ENCODE results near the gene FAF1. TPM values are rescaled to one million over a fixed set of nuclear protein-coding genes. Genes with fewer than 3 reads are reported as not detected.

Gene FAF1
- total and polyA plus RNA-seq, 4 donors, result 8.6 to 45.0 (median 18.2) TPM

GRCh38 chr1:50436489-50436888, 523.6 kb downstream of the FAF1 start:
- TF ChIP-seq ATF3 (IDR thresholded peaks at IDR 0.05), result no peak
- no peak for TF ChIP-seq JUND (IDR thresholded peaks at IDR 0.05)
- no peak for TF ChIP-seq MAX (IDR thresholded peaks at IDR 0.05)
- TF ChIP-seq GABPA (IDR thresholded peaks at IDR 0.05 in 1 of 2, conservative IDR thresholded peaks at IDR 0.05 in 1 of 2), result no peak
- TF ChIP-seq FOXA1 (IDR thresholded peaks at IDR 0.05), result no peak
- no peak for TF ChIP-seq ZBTB33 (IDR thresholded peaks at IDR 0.05)
- no peak for TF ChIP-seq REST (IDR thresholded peaks at IDR 0.05)
- no peak for TF ChIP-seq YY1 (IDR thresholded peaks at IDR 0.05)
- no peak for TF ChIP-seq FOXA2 (IDR thresholded peaks at IDR 0.05)
- no peak for TF ChIP-seq SP1 (IDR thresholded peaks at IDR 0.05)
- Histone ChIP-seq H3K27ac (ENCODE audit: low read depth in 1 of 2, low read length in 2 of 2) (no peak overlapping the region), H3K36me3 (ENCODE audit: control insufficient read depth in 4 of 4, insufficient read depth in 3 of 4, low read depth in 1 of 4, low read length in 3 of 4) (peaks cover 2 to 28% (median 15%) of the 10 kb centered on the region in 4 donors), H3K9ac (ENCODE audit: low read depth in 1 of 2, low read length in 2 of 2) (no peak overlapping the region), H3K9me3 (ENCODE audit: control insufficient read depth in 4 of 4, low read length in 3 of 4) (no peaks in the 10 kb centered on the region), H3K4me1 (ENCODE audit: control insufficient read depth in 4 of 4, insufficient read depth in 4 of 4, low read length in 3 of 4) (no peaks in the 10 kb centered on the region), H3K4me3 (ENCODE audit: low read depth in 1 of 3, low read length in 3 of 3) (no peak overlapping the region), H3K27me3 (ENCODE audit: control insufficient read depth in 4 of 4, insufficient read depth in 4 of 4, low read length in 3 of 4) (peaks cover 0 to 11% (median 4%) of the 10 kb centered on the region in 4 donors)
- no peak for DNase-seq (ENCODE audit: low spot score)
- WGBS, result 93% methylated on average over 6 of the region's 6 CpGs

- Histone ChIP-seq H3K4me3 (ENCODE audit: low read depth in 1 of 3, low read length in 3 of 3) (no peak overlapping the region), H3K4me1 (ENCODE audit: control insufficient read depth in 4 of 4, insufficient read depth in 4 of 4, low read length in 3 of 4) (peaks cover 4 to 15% (median 6%) of the 10 kb centered on the region in 4 donors), H3K9me3 (ENCODE audit: control insufficient read depth in 4 of 4, low read length in 3 of 4) (no peaks in the 10 kb centered on the region), H3K27me3 (ENCODE audit: control insufficient read depth in 4 of 4, insufficient read depth in 4 of 4, low read length in 3 of 4) (peaks cover 5 to 37% (median 21%) of the 10 kb centered on the region in 4 donors), H3K9ac (ENCODE audit: low read depth in 1 of 2, low read length in 2 of 2) (no peak overlapping the region), H3K36me3 (ENCODE audit: control insufficient read depth in 4 of 4, insufficient read depth in 3 of 4, low read depth in 1 of 4, low read length in 3 of 4) (no peaks in the 10 kb centered on the region), H3K27ac (ENCODE audit: low read depth in 1 of 2, low read length in 2 of 2) (no peak overlapping the region)
- 20% methylated on average over 5 of the region's 5 CpGs for WGBS
- TF ChIP-seq HNF4G (IDR thresholded peaks at IDR 0.05) (no peak), TAF1 (conservative IDR thresholded peaks at IDR 0.05) (no peak), EGR1 (IDR thresholded peaks at IDR 0.05; ENCODE audit: low read depth in 2 of 2) (no peak), ATF3 (IDR thresholded peaks at IDR 0.05) (no peak), MAX (IDR thresholded peaks at IDR 0.05) (no peak)
- DNase-seq (ENCODE audit: low spot score), result no peak
Measured at GRCh38 chr1:50430010-50430405, 530.1 kb downstream of the FAF1 start.

Data from liver (tissue), 9 donors.